ENCODE results near the gene ADGRF4.

Gene ADGRF4

GRCh38 chr6:47681201-47681990, 17.0 kb upstream of the ADGRF4 start:
- DNase-seq, result no peak

GRCh38 chr6:47686411-47686810, 12.0 kb upstream of the ADGRF4 start:
- no peak for DNase-seq

- no peak for DNase-seq
Observed at GRCh38 chr6:47687432-47687831, 10.9 kb upstream of the ADGRF4 start.

GRCh38 chr6:47690214-47690613, 8.2 kb upstream of the ADGRF4 start:
- DNase-seq, result no peak

GRCh38 chr6:47690791-47691190, 7.6 kb upstream of the ADGRF4 start:
- DNase-seq, result no peak

GRCh38 chr6:47697925-47698324, 455 bp upstream of the ADGRF4 start:
- DNase-seq, result no peak

- DNase-seq, result no peak
Observed at GRCh38 chr6:47700053-47700452, 1.7 kb downstream of the ADGRF4 start.

- no peak for DNase-seq
Observed at GRCh38 chr6:47700596-47700995, 2.2 kb downstream of the ADGRF4 start.

- DNase-seq, result no peak
Observed at GRCh38 chr6:47701363-47701762, 3.0 kb downstream of the ADGRF4 start.

GRCh38 chr6:47709160-47709559, 10.8 kb downstream of the ADGRF4 start:
- no peak for DNase-seq

GRCh38 chr6:47710295-47710694, 11.9 kb downstream of the ADGRF4 start:
- DNase-seq, result no peak

- no peak for DNase-seq
Observed at GRCh38 chr6:47713200-47713599, 14.8 kb downstream of the ADGRF4 start.

GRCh38 chr6:47714802-47715201, 16.4 kb downstream of the ADGRF4 start:
- no peak for DNase-seq

GRCh38 chr6:47715782-47716181, 17.4 kb downstream of the ADGRF4 start:
- no peak for DNase-seq

GRCh38 chr6:47716207-47716606, 17.8 kb downstream of the ADGRF4 start:
- DNase-seq, result no peak

- no peak for DNase-seq
Observed at GRCh38 chr6:47718571-47718970, 20.2 kb downstream of the ADGRF4 start.

- no peak for DNase-seq
Observed at GRCh38 chr6:47721189-47721588, 22.8 kb downstream of the ADGRF4 start.

GRCh38 chr6:47722194-47722593, 23.8 kb downstream of the ADGRF4 start:
- DNase-seq, result no peak

GRCh38 chr6:47724300-47724699, 25.9 kb downstream of the ADGRF4 start:
- DNase-seq, result no peak

GRCh38 chr6:47727391-47727790, 29.0 kb downstream of the ADGRF4 start:
- DNase-seq, result no peak

GRCh38 chr6:47729019-47729418, 30.6 kb downstream of the ADGRF4 start:
- no peak for DNase-seq

- no peak for DNase-seq
Observed at GRCh38 chr6:47729457-47729856, 31.1 kb downstream of the ADGRF4 start.

GRCh38 chr6:47733879-47734558, 35.6 kb downstream of the ADGRF4 start:
- no peak for DNase-seq

- DNase-seq, result no peak
Observed at GRCh38 chr6:47734831-47735481, 36.6 kb downstream of the ADGRF4 start.
